Smooth muscle cell (in vitro differentiated cells): Measurements from ENCODE around the gene ODAM. TPM values are rescaled to one million over a fixed set of nuclear protein-coding genes. Genes with fewer than 3 reads are reported as not detected.
"Not testable (repeated sequence)": the region's sequence is repeated elsewhere in the genome, so short reads cannot be mapped to it uniquely, and the experiment has no call there.

Experiments
- DNase-seq: peaks from one replicate; lab custom pipeline; 2025; ENCODE audit not compliant: unreplicated experiment; lab: John Stamatoyannopoulos, UW
- H2AFZ ChIP-seq: fragments of 200-600 bp; sonication (generic); 2 replicates; pipeline ENCODE4 v1.6.0; 2016; ENCODE audit warnings: antibody characterized with exemption, low read depth, mild to moderate bottlenecking
- H3F3A ChIP-seq: fragments of 200-600 bp; sonication (generic); 2 replicates; pipeline ENCODE4 v1.6.0; 2017; ENCODE audit warnings: antibody characterized with exemption, low read depth
- H3K27ac ChIP-seq: fragments of 200-600 bp; sonication (generic); 2 replicates; pipeline ENCODE4 v1.5.1; 2016; ENCODE audit warnings: low read depth, mild to moderate bottlenecking
- H3K27me3 ChIP-seq: fragments of 200-600 bp; sonication (generic); 2 replicates; pipeline ENCODE4 v1.6.1; 2016; ENCODE audit warnings: low read depth, mild to moderate bottlenecking
- H3K36me3 ChIP-seq: fragments of 200-600 bp; sonication (generic); 2 replicates; pipeline ENCODE4 v1.5.1; 2016; ENCODE audit warnings: low read depth
- H3K4me1 ChIP-seq: fragments of 200-600 bp; sonication (generic); 2 replicates; pipeline ENCODE4 v1.5.1; 2016; ENCODE audit warnings: low read depth
- H3K4me2 ChIP-seq: fragments of 200-600 bp; sonication (generic); 2 replicates; pipeline ENCODE4 v1.6.0; 2016; ENCODE audit warnings: mild to moderate bottlenecking
- H3K4me3 ChIP-seq: fragments of 200-600 bp; sonication (generic); 2 replicates; pipeline ENCODE4 v1.5.1; 2016; ENCODE audit warnings: mild to moderate bottlenecking
- H3K79me2 ChIP-seq: fragments of 200-600 bp; sonication (generic); 2 replicates; pipeline ENCODE4 v1.6.0; 2016; ENCODE audit warnings: low read depth, mild to moderate bottlenecking
- H3K9ac ChIP-seq: fragments of 200-600 bp; sonication (generic); 2 replicates; pipeline ENCODE4 v1.6.0; 2016; ENCODE audit warnings: low read depth
- H3K9me3 ChIP-seq: fragments of 200-600 bp; sonication (generic); replicated peaks from 2 replicates; pipeline ENCODE4 v1.5.1; 2016; ENCODE audit warnings: low read depth
- H4K20me1 ChIP-seq: fragments of 200-600 bp; sonication (generic); 2 replicates; pipeline ENCODE4 v1.6.0; 2016; ENCODE audit warnings: low read depth
- CTCF ChIP-seq: fragments of 200-600 bp; sonication (generic); IDR thresholded peaks from 2 replicates; pipeline ENCODE4 v1.5.1; 2017; ENCODE audit warnings: borderline replicate concordance, mild to moderate bottlenecking, antibody characterized with exemption; ENCODE audit not compliant: insufficient read depth, poor library complexity, severe bottlenecking
- WGBS: methylation state at CpG from one replicate; pipeline ENCODE4 v1.1.7; 2016; ENCODE audit warnings: low lambda C conversion rate; 5-methylcytosine and 5-hydroxymethylcytosine counted together
- polyA plus RNA-seq: library from polyadenylated mRNA; unstranded; fragments of >200 nt; fragmentation: Nextera tagmentation; extraction: Ambion mirVana; gene quantifications from 2 replicates; pipeline ENCODE4 v1.2.1, GENCODE V29; 2016
- total RNA-seq: library from RNA; depleted of rRNA; stranded (reverse); fragments of >200 nt; gene quantifications from 2 replicates; pipeline ENCODE4 v1.2.3, GENCODE V29; 2014

Gene ODAM
- total and polyA plus RNA-seq, 2 experiments from 2014 or later = 0.54 to 0.93 TPM

- not testable (repeated sequence) for H3K4me3 ChIP-seq, H3F3A ChIP-seq, H3K27ac ChIP-seq, DNase-seq, H3K4me2 ChIP-seq, H3K9ac ChIP-seq, H4K20me1 ChIP-seq, H3K27me3 ChIP-seq, H3K4me1 ChIP-seq, H2AFZ ChIP-seq, H3K9me3 ChIP-seq, H3K79me2 ChIP-seq, H3K36me3 ChIP-seq
- WGBS = 78% methylated on average over 1 of the region's 1 CpG
These were observed 21.0 kb downstream of the ODAM start for GRCh38 chr4:70216550-70216949.

GRCh38 chr4:70221389-70221788, 25.9 kb downstream of the ODAM start:
- WGBS = 93% methylated on average over 3 of the region's 3 CpGs
- not testable (repeated sequence) for H3K9ac ChIP-seq, H4K20me1 ChIP-seq, H3K4me2 ChIP-seq, DNase-seq, H3K27ac ChIP-seq, H3K4me1 ChIP-seq, H3K79me2 ChIP-seq, H3F3A ChIP-seq, H3K27me3 ChIP-seq, H3K9me3 ChIP-seq, H3K4me3 ChIP-seq, H3K36me3 ChIP-seq, H2AFZ ChIP-seq

- H3K9me3 ChIP-seq, H3K79me2 ChIP-seq, H3K9ac ChIP-seq, H3K4me2 ChIP-seq, H4K20me1 ChIP-seq, H3F3A ChIP-seq, DNase-seq, H3K36me3 ChIP-seq, H2AFZ ChIP-seq, H3K4me3 ChIP-seq, H3K4me1 ChIP-seq, H3K27ac ChIP-seq, H3K27me3 ChIP-seq: not testable (repeated sequence)
These were observed 26.3 kb downstream of the ODAM start for GRCh38 chr4:70221818-70222217.

GRCh38 chr4:70225824-70226223, 30.3 kb downstream of the ODAM start, which contains the start of gene FDCSP:
Gene FDCSP, plus strand, starts transcription at chr4:70226124. Its CDS starts 5,071 bp downstream, at chr4:70231195.
- Histone ChIP-seq H3K4me3 (no peak within 1 kb of the TSS), H3K9ac (no peak within 1 kb of the TSS), H2AFZ (no peak within 1 kb of the TSS), H3K4me1 (no peaks in the 10 kb centered on the region), H3F3A (no peaks in the 10 kb centered on the region), H4K20me1 (no peaks in the 10 kb centered on the region), H3K79me2 (no peaks in the 10 kb centered on the region), H3K9me3 (no peaks in the 10 kb centered on the region), H3K36me3 (no peaks in the 10 kb centered on the region), H3K27me3 (no peaks in the 10 kb centered on the region), H3K4me2 (no peak within 1 kb of the TSS), H3K27ac (no peak within 1 kb of the TSS)
- DNase-seq = no peak
- 86% methylated on average over 2 of the region's 2 CpGs for WGBS
- no peak for TF ChIP-seq CTCF

- Histone ChIP-seq H3K9me3 (no peaks in the 10 kb centered on the region), H3F3A (no peaks in the 10 kb centered on the region), H3K4me1 (peaks cover 3% of the 10 kb centered on the region), H3K27me3 (no peaks in the 10 kb centered on the region), H3K36me3 (no peaks in the 10 kb centered on the region), H3K4me2 (peak overlapping the region; percentile 37), H3K4me3 (no peak overlapping the region), H3K9ac (no peak overlapping the region), H3K79me2 (no peaks in the 10 kb centered on the region), H3K27ac (peak overlapping the region; percentile 71), H4K20me1 (no peaks in the 10 kb centered on the region), H2AFZ (peak overlapping the region; percentile 73)
- TF ChIP-seq CTCF = no peak
- DNase-seq = no peak
- WGBS = 3% methylated on average over 1 of the region's 1 CpG
These were observed 40.6 kb downstream of the ODAM start for GRCh38 chr4:70236125-70236524.
